ENCODE results near the gene MCM8. TPM values are rescaled to one million over a fixed set of nuclear protein-coding genes. Genes with fewer than 3 reads are reported as not detected.

MCM8 gene
- total RNA-seq, 1 donor from 2014 or later = 0.96 TPM

GRCh38 chr20:6012179-6012578 is 61.7 kb downstream of the MCM8 start:
- DNase-seq (ENCODE audit: low spot score in 2 of 2) = no peak
- Histone ChIP-seq H3K27me3 (no peaks in the 10 kb centered on the region), H3K36me3 (peaks cover 25 to 52% of the 10 kb centered on the region in 2 donors), H3K4me3 (no peak overlapping the region), H3K27ac (no peak overlapping the region), H3K9me3 (no peaks in the 10 kb centered on the region), H3K4me1 (peaks cover 5 to 6% of the 10 kb centered on the region in 2 donors)
- no peak for TF ChIP-seq CTCF (IDR thresholded peaks at IDR 0.05)
- intact Hi-C loops (cut with DNase I) = no loop called here

- TF ChIP-seq CTCF (IDR thresholded peaks at IDR 0.05) = no peak
- H3K4me3 ChIP-seq = no peak overlapping the region
- H3K27ac ChIP-seq = no peak overlapping the region
- no peaks in the 10 kb centered on the region for H3K27me3 ChIP-seq
- no peaks in the 10 kb centered on the region for H3K9me3 ChIP-seq
- DNase-seq (ENCODE audit: low spot score in 2 of 2) = no peak
- H3K4me1 ChIP-seq = no peaks in the 10 kb centered on the region
- intact Hi-C loops (cut with DNase I) = no loop called here
- H3K36me3 ChIP-seq = peaks cover 25 to 54% of the 10 kb centered on the region in 2 donors
These were observed 63.6 kb downstream of the MCM8 start for GRCh38 chr20:6014017-6014416.

- Histone ChIP-seq H3K27me3 (no peaks in the 10 kb centered on the region), H3K9me3 (no peaks in the 10 kb centered on the region), H3K27ac (no peak overlapping the region), H3K36me3 (peaks cover 21 to 49% of the 10 kb centered on the region in 2 donors), H3K4me3 (no peak overlapping the region), H3K4me1 (no peaks in the 10 kb centered on the region)
- intact Hi-C loops (cut with DNase I) = no loop called here
- no peak for TF ChIP-seq CTCF (IDR thresholded peaks at IDR 0.05)
- no peak for DNase-seq (ENCODE audit: low spot score in 2 of 2)
These were observed 64.5 kb downstream of the MCM8 start for GRCh38 chr20:6014957-6015356.

- Histone ChIP-seq H3K27me3 (no peaks in the 10 kb centered on the region), H3K9me3 (no peaks in the 10 kb centered on the region), H3K27ac (no peak overlapping the region), H3K4me3 (no peak overlapping the region), H3K4me1 (no peaks in the 10 kb centered on the region), H3K36me3 (peaks cover 0 to 30% of the 10 kb centered on the region in 2 donors)
- intact Hi-C loops (cut with DNase I) = no loop called here
- no peak for TF ChIP-seq CTCF (IDR thresholded peaks at IDR 0.05)
- no peak for DNase-seq (ENCODE audit: low spot score in 2 of 2)
These were observed 67.0 kb downstream of the MCM8 start for GRCh38 chr20:6017467-6017866.

GRCh38 chr20:6017880-6018279 is 67.4 kb downstream of the MCM8 start:
- no peak overlapping the region for H3K4me3 ChIP-seq
- TF ChIP-seq CTCF (IDR thresholded peaks at IDR 0.05) = no peak
- H3K4me1 ChIP-seq = no peaks in the 10 kb centered on the region
- H3K9me3 ChIP-seq = no peaks in the 10 kb centered on the region
- no peak for DNase-seq (ENCODE audit: low spot score in 2 of 2)
- H3K27ac ChIP-seq = no peak overlapping the region
- no peaks in the 10 kb centered on the region for H3K27me3 ChIP-seq
- H3K36me3 ChIP-seq = peaks cover 0 to 31% of the 10 kb centered on the region in 2 donors
- intact Hi-C loops (cut with DNase I) = no loop called here

GRCh38 chr20:6024768-6025167 is 74.3 kb downstream of the MCM8 start:
- intact Hi-C loops (cut with DNase I) = no loop called here
- no peak for DNase-seq (ENCODE audit: low spot score in 2 of 2)
- H3K9me3 ChIP-seq = no peaks in the 10 kb centered on the region
- no peak overlapping the region for H3K4me3 ChIP-seq
- no peaks in the 10 kb centered on the region for H3K27me3 ChIP-seq
- H3K27ac ChIP-seq = no peak overlapping the region
- peaks cover 16 to 40% of the 10 kb centered on the region in 2 donors for H3K36me3 ChIP-seq
- no peak for TF ChIP-seq CTCF (IDR thresholded peaks at IDR 0.05)
- H3K4me1 ChIP-seq = peaks cover 0 to 7% of the 10 kb centered on the region in 2 donors

Data from ascending aorta (tissue), 2 donors.